ENCODE measurements around the gene SPINK9.
A peak's percentile ranks its signal among the peaks of the same experiment; 100 is the strongest.
"Not testable (repeated sequence)": the region's sequence is repeated elsewhere in the genome, so short reads cannot be mapped to it uniquely, and the experiment has no call there.

The SPINK9 gene

DNA sequence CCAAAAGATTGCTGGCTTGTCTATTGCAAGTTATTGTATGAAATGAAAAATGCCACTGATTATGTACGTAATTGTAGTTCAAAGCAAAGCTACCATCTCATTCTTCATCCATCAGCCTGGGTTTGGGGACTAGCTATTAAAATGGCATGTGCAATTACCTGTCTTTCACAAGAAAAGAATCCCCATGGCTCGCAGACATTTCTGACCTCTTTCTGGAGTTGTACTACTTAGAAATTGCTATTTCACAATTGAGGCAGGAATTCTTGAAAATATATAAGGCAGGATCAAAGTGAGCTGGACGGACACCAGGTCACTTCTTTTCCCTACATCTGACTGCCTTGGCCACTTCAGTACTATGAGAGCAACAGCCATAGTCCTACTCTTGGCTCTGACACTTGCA is at the start of gene SPINK9:
SPINK9 (plus strand) TSS at position 301 of the 400 bp plus-strand sequence; CDS start at position 356, 55 bp downstream.
- DNase-seq, result no peak

DNA sequence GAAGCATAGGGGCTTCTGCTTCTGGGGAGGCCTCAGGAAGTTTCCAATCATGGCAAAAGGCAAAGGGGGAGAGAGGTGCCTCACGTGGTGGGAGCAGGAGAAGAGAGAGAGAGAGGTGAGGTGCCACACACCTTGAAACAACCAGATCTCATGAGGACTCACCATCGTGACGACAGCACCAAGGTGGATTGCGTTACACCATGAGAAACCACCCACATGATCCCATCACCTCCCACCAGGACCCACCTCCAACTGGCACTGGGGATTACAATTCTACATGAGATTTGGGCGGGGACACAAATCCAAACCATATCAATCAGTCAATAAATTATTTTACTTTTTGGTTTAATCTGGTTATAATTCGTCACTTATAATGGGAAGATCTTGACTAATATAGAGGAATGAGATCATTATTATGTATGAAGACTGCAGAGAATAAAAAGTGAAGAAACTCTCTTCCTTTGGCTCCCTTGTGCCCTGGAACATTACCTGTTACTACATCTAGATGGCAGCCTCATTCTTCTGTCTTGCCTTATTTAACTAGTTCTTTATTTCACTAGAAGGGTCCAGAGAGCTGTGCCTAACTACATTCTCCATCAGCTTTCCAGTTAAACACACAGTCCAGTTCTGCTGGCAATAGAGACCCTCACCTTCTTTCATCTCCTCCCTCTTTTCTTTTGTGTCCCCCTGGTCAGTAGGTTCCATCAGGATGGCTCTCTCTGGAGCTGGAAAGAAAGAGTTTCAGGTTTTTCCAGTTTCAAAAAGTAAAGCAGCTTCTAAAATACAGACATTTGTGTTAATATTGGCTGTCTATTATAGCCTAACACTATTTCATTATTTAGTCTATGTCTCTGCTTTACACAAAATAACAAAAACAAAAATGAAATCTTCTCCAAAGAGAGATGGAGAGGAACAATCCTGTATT is 44.8 kb upstream of the SPINK9 start:
- peak; percentile 16 to 35 (median 34) for DNase-seq

GRCh38 chr5:148297731-148298130 is 37.6 kb upstream of the SPINK9 start:
- DNase-seq, result peak; percentile 2 to 27 (median 13)

DNA sequence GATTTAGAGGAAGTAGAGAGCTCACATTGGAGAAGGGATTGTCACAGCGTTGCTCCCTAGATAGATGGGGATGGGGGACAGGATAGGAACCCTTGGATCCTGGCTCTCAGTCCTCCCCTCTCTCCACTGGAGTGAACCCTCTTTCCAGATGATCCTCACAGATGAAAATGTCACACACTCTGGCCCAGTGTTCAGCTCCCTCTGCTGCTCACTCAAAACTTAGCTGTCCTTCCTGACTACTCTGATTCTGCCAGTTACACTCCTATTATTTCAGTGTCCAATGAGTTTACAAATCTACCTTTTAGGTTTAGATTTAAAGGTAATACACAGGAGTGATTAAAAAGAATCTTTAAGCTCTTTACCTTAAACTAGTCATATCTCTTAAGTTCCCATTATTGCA is 28.9 kb upstream of the SPINK9 start:
- DNase-seq, result no peak

- peak in 1 of 3 donors; percentile 13 for DNase-seq
Observed at GRCh38 chr5:148309019-148309418, 26.3 kb upstream of the SPINK9 start.

GRCh38 chr5:148309746-148310145 is 25.6 kb upstream of the SPINK9 start:
- peak in 1 of 3 donors; percentile 16 for DNase-seq

- DNase-seq, result peak; percentile 6 to 25 (median 20)
Observed at GRCh38 chr5:148311484-148311883, 23.9 kb upstream of the SPINK9 start.

DNA sequence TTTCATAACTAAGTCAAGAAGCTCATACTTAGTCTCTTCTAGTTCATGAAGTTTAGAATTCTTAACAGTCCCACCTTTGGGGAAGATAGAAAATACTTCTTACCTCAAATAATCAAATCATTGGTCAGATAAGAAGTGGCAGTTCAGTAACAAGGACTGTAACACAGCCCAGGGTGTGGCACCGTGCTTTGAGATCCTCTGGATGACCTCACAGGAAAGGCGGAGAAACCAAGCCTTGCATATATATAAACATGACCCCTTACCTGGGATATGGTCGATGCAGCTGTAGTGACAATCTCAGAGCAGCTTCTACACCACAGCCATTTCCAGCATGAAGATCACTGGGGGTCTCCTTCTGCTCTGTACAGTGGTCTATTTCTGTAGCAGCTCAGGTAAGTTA is 23.2 kb upstream of the SPINK9 start, which contains the start of gene SPINK7:
SPINK7 (plus strand) TSS at position 271 of the 400 bp plus-strand sequence; CDS start at position 332, 61 bp downstream.
- DNase-seq, result no peak

GRCh38 chr5:148314187-148314586 is 21.2 kb upstream of the SPINK9 start:
- no peak for DNase-seq

DNA sequence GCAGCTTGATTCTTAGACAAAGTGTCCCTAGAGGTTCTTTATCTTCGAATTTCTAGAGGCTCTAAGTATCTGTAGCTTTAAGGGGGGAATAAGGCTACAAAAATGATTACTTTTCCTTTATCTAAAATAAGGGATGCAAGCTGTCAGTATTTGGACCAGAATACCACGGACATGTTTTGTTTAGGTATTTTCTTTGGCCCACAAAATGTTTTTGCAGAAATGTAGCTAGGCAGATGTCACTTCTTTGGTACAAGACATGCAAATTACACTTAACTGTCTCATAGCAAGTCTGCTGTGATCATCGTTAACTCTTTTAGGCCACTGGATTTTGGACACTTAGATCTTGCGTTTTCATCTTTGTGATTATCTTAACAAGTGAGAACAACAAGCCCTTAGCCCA is 20.6 kb upstream of the SPINK9 start:
- no peak for DNase-seq

- DNase-seq, result not testable (repeated sequence)
Observed at GRCh38 chr5:148320011-148320963, 15.1 kb upstream of the SPINK9 start.

DNA sequence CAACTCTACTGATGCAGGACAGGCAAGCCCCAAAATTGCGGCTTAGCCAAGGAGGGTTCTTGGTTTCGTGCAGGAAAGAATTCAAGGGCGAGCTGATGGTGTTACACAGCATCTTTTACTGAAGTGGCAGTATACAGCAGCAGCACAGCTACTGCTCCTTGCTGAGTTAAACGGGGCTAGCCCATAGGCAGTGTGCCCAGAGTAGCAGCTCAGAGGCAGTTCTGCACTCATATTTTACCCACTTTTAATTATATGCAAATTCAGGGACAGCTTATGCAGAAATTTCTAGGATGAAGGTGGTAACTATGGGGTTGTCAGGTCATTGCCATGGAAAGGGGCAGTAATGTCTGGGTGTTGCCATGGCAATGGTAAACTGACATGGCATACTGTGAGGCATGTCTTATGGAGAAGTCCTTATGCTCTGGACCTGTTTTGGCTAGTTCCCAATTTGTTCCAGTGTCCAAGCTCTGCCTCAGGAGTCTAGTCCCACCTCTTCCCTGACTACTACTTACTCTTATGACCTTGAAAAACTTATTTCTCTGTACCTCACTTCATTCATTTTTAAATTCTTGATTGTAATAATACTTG is 2.0 kb upstream of the SPINK9 start:
- DNase-seq, result no peak

DNA sequence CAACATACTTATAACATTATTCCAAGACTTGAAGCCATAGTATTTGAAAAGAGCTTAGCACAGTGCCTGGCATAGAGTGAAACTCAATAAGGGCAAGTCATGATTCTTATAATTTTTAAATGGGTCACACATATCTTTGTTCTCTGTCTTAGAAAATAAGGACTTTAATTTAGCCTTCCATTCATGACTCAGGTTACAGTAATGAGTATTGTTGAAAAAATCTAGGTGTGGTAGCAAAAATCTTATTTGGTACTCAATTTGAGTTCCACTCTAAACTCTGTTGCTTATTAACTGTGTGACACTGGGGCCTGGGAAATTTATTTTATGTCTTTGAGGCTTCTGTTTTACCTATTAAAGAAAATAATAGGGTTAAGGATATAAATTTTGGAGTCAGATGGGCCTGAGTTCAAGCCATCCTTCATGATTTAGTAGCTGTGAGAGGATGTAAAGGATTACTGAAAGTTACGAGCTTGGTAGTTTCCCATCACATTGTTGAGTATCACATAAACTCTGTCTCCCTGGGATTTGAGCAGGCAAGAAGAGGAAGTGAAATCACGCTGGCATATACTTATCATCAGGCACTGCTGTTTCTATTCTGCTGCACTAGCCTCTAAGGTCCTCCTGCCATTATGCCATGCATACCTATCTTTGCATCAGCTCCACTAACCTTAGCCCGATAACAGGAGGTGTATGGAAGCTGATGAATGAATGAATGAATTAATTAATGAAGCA is 1.5 kb downstream of the SPINK9 start:
- peak; percentile 32 to 46 (median 38) for DNase-seq

DNA sequence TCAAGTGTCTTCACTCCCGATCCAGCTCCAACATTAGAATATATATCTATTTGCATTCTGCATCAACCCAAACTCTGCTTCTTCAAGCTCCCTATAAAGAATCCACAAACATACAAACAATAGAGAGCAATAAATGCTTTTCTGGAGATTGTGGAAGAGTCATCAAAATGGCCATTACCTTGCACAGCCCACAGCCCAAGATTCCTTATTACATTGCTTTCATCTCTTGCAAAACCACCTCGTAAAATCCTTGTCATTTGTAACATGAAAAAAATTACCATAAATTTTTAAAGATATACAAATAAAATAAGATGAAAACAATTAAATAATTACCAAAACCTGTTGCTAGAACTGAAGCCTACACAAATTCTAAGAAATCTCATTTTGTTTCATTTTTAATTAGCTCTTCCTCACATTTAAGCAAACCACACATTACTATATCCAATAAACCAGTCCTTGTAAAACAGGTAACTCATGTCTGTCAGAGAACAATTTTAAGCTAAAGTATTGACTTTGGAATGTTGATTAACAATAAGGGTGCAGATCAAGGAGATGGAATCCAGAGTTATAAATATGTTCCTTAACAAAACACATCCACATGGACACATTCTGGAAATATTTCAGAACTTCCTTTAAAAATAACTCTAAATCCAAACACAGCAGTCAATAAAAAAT is 7.1 kb downstream of the SPINK9 start:
- DNase-seq, result no peak

DNA sequence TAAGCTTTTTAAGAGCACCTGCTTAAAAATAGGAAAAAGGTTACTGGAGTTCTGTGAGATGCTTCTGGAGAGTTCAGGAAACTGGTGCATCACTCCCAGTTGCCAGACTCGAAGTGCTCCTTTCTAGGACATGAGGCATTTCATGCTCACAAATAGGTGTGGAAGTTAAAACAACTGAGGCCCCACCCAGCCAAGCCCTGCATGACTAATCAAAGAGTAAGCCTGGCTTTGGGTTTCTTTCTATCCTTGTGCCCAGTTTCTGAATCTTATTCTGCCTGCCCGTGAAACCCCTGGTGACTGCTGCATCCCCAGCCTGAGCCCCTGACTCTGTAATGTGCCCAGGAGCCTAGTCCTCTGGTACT is 7.7 kb downstream of the SPINK9 start:
- no peak for DNase-seq

- DNase-seq, result peak in 1 of 3 donors; percentile 14
Observed at GRCh38 chr5:148343603-148344487, 8.5 kb downstream of the SPINK9 start.

GRCh38 chr5:148347706-148348105 is 12.3 kb downstream of the SPINK9 start:
- no peak for DNase-seq

- DNase-seq, result no peak
Observed at GRCh38 chr5:148352696-148353095, 17.3 kb downstream of the SPINK9 start.

- no peak for DNase-seq
Observed at GRCh38 chr5:148353634-148354033, 18.3 kb downstream of the SPINK9 start.

DNA sequence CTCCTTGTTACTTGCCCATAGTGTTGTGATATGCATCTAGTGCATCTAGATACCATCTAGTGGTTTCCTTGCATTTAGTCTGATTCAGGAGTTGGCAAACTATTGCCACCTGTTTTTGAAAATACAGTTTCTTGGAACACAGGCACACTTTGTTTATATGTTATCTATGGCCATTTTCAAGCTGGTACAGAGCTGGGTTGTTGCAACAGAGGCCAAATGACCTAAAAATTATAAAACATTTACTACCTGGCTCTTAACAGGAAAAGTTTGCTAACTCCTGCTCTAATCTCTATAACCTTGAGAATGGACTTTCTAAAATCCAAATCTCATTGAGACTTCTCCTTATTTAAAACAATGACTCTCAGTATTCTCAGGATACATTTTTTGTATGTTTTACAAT is 29.0 kb downstream of the SPINK9 start:
- no peak for DNase-seq

DNA sequence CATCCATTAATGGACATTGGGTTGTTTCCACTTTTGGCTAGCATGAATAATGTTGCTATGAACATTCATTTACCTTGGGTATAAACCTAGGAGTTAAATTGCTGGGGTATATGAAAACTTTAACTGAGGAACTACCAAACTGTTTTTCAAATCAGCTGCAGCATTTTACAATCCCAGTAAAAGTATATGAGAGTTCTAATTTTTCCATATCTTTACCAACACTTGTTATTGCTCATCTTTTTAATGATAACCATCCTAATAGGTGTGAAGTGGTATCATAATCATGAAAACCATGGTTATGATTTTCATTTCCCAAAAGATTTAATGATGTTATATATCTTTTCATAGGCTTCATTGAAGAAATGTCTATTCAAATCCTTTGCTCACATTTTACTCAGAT is 32.9 kb downstream of the SPINK9 start:
- no peak for DNase-seq
